ENCODE measurements around the gene LY6G5B.

The LY6G5B gene

GRCh38 chr6:31664790-31665500 lies 4.8 kb upstream of the LY6G5B start, which contains the start of gene GPANK1:
Gene GPANK1, minus strand, starts transcription at chr6:31664997. Its CDS starts 519 bp downstream, at chr6:31664478.
- no peak for TF ChIP-seq CTCF (IDR thresholded peaks at IDR 0.05; ENCODE audit: borderline replicate concordance, insufficient read depth, low read depth, low read length)
- peak within 1 kb of the TSS; percentile 68 for H3K4me3 ChIP-seq (ENCODE audit: low read depth, low read length)

- no peak for TF ChIP-seq CTCF (IDR thresholded peaks at IDR 0.05; ENCODE audit: borderline replicate concordance, insufficient read depth, low read depth, low read length)
Measured at GRCh38 chr6:31665501-31666336, 4.1 kb upstream of the LY6G5B start, which contains the start of gene CSNK2B. Gene CSNK2B, plus strand, starts transcription at chr6:31666080. Its CDS starts 752 bp downstream, at chr6:31666832.

GRCh38 chr6:31666337-31666965 lies 3.3 kb upstream of the LY6G5B start:
- peak overlapping the region; percentile 47 for H3K4me3 ChIP-seq (ENCODE audit: low read depth, low read length)
- TF ChIP-seq CTCF (IDR thresholded peaks at IDR 0.05; ENCODE audit: borderline replicate concordance, insufficient read depth, low read depth, low read length), result no peak

More at GRCh38 chr6:31665501-31666336, 4.1 kb upstream of the LY6G5B start, which contains the start of gene CSNK2B:
- peak within 1 kb of the TSS; percentile 68 for H3K4me3 ChIP-seq (ENCODE audit: low read depth, low read length)

- no peak overlapping the region for H3K4me3 ChIP-seq (ENCODE audit: low read depth, low read length)
- no peak for TF ChIP-seq CTCF (IDR thresholded peaks at IDR 0.05; ENCODE audit: borderline replicate concordance, insufficient read depth, low read depth, low read length)
Measured at GRCh38 chr6:31676322-31676903, 6.6 kb downstream of the LY6G5B start.

GRCh38 chr6:31676904-31677303 lies 7.1 kb downstream of the LY6G5B start:
- H3K4me3 ChIP-seq (ENCODE audit: low read depth, low read length), result no peak overlapping the region
- no peak for TF ChIP-seq CTCF (IDR thresholded peaks at IDR 0.05; ENCODE audit: borderline replicate concordance, insufficient read depth, low read depth, low read length)

GRCh38 chr6:31677955-31678354 lies 8.2 kb downstream of the LY6G5B start:
- H3K4me3 ChIP-seq (ENCODE audit: low read depth, low read length), result no peak overlapping the region
- no peak for TF ChIP-seq CTCF (IDR thresholded peaks at IDR 0.05; ENCODE audit: borderline replicate concordance, insufficient read depth, low read depth, low read length)

Data from GM12875 (cell line).